ENCODE data around the gene C10orf62.
"Not testable (repeated sequence)": the region's sequence is repeated elsewhere in the genome, so short reads cannot be mapped to it uniquely, and the experiment has no call there.

The C10orf62 gene

DNA sequence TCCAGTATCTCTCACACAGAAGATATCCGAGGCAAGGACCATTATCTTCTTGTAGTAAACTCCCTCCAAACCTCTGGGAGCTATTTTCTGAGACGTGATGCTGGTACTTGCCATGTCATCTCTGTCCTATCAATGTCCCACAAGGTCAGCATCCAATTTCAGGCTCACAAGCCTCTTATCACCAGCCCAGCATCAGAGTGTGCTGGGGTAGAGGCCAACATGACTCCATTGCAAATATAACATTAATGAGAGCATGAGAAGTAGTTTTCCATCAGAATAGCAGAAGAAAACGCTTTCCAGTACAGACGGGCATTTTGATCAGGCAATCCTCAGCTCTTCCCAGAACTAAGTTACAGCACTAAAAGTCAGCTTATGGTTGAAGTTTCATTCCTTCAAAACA lies 38.2 kb downstream of the C10orf62 start:
- no peak for DNase-seq (ENCODE audit: low read depth, low spot score)

DNA sequence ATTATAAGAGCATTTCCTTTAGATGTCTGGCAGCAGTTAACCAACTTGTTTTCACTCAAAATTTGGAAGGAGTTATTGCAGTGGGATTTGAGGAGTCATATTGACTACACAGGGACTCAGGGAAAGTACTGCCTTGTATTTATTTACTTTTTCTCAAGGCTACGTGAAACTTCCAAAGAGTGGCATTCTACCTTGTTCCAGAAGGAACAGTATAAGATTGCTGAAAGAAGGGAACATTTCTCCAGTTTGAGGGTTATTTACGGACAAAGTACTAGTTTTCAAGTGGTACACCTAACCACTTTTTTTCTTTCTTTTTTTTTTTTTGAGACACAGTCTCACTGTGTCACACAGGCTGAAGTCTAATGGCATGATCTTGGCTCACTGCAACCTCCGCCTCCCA lies 38.7 kb downstream of the C10orf62 start:
- DNase-seq (ENCODE audit: low read depth, low spot score), result no peak

DNA sequence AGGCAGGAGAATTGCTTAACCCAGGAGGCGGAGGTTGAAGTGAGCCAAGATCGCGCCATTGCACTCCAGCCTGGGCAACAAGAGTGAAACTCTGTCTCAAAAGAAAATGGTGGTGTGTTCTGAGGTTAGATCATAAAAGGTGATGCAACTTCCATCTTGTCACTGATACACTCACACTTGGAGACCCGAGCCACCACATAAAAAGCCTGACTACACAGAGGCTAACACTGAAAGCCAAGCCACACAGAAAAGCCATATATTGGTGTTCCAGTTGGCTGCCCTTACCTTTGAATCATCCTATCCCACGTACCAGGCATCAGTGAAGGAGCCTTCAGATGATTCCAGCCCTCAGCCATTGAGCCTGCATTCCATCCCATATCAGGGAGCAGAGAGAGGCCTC lies 39.8 kb downstream of the C10orf62 start:
- DNase-seq (ENCODE audit: low read depth, low spot score), result no peak

DNA sequence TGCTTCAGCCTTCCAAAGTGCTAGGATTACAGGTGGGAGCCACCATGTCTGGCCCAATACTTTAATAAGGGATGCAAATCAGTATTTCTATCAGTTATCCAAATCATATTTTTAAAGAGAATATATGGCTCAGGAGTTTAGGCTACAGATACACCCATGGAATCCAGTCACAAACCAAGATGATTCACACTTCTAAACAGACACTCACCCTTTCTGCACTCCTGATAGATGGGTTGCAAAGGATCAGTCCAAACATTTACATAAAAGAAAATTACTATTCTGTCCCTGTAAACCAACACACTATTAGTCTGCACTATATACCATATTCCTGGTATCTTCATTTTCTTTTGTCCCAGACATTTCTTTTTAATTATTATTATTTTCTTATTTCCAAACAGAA lies 41.6 kb downstream of the C10orf62 start:
- no peak for DNase-seq (ENCODE audit: low read depth, low spot score)

DNA sequence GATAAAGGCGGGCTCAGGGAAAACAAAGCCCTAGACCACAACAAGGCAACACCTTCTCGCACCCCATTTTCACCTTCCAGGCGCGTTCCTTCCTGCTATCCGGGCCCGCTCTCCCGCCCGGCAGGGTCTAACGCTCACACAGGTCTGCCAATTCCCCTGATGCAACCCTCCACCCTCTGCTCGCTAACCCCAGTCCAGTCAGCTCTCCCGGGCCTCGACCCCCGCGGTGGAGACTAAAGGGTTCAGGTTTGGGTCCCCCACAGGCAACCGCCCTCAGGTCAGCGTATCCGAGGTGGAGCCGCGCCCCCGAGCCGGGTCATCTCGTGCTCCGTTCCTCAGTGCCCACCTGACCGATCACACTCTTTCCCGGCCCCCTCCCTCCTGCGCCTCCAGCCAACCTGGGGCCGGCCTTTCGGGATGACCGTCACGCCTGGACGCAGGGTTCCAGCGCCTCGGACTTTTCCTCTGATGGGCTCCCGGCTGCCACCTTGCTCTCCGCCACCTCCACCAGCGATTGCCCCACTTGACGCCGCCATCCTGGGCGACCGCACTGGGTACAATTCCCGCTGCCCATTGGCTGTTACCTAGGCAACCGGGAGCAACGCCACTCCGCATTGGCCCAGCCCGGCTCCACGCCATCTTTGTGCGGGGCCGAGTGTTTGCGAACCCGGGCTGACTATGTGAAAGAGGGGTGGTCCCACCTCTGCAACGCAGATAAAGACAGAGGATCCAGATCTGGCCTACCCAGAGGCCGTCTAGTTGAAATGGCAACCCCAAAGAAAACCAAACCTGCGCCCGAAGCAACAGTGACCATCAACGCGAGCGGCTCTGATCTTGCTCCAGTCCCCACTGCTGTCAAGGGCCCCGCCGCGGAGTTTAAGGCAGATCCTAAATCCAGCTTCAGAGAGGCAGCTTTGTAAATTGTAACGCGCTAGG lies 43.7 kb downstream of the C10orf62 start, which contains the start of gene MORN4:
Gene MORN4 (minus strand): TSS at position 552 of the 936 bp plus-strand sequence. CDS start 13,847 bp downstream, outside the sequence.
- DNase-seq (ENCODE audit: low read depth, low spot score), result peak; percentile 80

DNA sequence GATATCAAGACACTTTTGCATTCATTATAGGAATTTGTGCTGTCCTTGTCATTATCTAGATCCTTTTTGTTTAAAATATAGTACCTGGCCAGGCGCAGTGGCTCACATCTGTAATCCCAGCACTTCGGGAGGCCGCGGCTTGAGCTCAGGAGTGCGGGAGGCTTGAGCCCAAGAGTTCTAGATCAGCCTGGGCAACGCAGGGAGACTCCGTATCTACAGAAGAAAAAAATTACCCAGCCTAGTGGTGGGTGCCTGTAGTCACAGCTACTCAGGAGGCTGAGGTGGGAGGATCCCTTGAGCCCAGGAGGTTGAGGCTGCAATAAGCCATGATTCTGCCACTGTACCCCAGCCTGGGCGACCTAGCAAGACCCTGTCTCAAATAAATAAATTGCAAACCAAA lies 44.4 kb downstream of the C10orf62 start:
- no peak for DNase-seq (ENCODE audit: low read depth, low spot score)

DNA sequence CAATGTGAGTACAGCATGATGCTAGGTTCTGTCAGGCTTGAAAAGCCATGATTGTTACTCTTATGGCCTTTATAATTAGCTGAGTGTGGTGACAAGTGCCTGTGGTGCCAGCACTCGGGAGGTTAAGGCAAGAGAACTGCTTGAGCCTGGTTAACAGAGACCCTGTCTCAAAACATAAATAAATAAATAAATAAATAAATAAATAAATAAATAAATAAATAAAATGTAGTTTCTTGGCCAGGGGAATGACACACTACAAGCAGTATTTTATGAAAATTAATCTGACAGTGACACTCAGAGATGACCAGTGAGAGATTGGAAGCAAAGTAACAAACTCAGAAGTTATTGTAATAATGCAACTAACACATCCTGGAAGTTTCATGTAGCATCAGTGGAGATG lies 46.1 kb downstream of the C10orf62 start:
- DNase-seq (ENCODE audit: low read depth, low spot score), result no peak

DNA sequence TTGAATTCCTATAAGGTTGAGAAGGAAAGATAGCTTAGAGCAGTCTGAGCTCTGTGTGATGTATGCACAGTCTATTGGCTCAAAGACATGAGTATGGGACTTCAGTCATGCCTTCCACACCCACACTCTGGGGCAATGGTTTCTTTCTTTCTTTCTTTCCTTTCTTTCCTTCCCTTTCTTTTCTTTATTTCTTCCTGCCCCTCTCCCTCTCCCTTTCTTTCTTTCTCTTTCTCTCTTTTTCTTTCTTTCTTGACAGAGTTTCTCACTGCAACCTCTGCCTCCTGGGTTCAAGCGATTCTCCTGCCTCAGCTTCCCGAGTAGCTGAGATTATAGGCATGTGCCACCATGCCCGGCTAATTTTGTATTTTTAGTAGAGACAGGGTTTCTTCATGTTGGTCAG lies 49.6 kb downstream of the C10orf62 start:
- not testable (repeated sequence) for DNase-seq (ENCODE audit: low read depth, low spot score)

DNA sequence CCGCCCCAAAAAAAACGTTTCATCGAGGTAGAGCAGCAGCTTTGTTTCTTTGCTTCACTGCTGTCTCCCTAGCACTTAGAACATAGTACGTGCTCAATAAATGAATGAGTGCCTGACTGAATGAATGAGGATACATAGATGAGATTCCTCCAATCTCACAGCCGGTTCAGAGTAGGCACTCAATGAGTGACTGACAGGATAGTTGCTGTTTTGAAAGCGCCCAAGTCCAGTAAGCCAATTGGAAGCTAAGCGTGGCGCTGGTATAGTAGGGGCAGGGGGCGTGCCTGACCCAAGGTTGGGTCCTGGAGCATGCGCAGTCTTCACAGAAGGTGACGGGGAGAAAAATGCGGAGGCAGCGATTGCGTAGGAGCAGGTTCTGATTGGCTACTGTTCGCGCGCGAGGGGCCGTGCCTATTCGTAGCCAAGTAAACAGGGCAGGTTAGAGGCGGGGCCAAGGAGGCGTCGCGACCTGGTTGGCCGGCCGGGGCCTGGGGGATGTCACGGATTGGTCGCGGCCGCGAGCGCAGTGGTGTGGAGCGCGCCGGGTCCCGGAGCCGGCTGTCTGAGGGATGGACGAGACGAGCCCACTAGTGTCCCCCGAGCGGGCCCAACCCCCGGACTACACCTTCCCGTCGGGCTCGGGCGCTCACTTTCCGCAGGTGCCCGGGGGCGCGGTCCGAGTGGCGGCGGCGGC lies 50.8 kb downstream of the C10orf62 start, which contains the start of gene PI4K2A:
Gene PI4K2A (plus strand): TSS at position 498 of the 694 bp plus-strand sequence. CDS start 72 bp downstream, at position 570.
- DNase-seq (ENCODE audit: low read depth, low spot score), result peak; percentile 99

Measured in activated CD4-positive, CD25-positive, alpha-beta regulatory T cell treated with anti-CD3 and anti-CD28 coated beads, Interleukin-2, amount 50 U/mL, for 16 hours (primary cell).